ENCODE measurements around the gene ENPP1. TPM values are rescaled to one million over a fixed set of nuclear protein-coding genes. Genes with fewer than 3 reads are reported as not detected.

Gene ENPP1
- total and polyA plus RNA-seq, 4 donors: 1.3 to 35.2 (median 14.5) TPM

DNA sequence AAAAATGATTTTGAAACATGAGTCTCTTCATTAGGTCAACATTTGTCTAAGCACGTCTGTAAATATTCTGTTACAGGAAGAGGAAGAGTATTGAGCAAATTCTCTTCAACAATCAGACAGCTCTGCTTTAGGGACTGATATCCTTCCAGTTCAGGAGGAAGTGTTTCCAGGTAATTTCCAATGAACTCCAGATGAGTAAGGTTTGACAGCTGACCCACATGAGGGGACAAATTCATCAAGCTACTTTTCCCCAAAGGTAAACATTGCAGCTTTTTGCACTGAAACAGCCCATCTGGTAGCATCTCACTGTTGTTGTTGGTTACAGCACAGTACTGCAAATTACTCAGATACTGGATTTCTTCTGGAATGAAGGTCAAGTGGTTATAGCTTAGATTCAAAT lies 18.1 kb downstream of the ENPP1 start:
- DNase-seq (no peak), ATAC-seq (ENCODE audit: low FRiP score) (no peak)
- H3K27ac ChIP-seq (ENCODE audit: low read depth in 1 of 2, low read length in 2 of 2): no peak overlapping the region
- no peaks in the 10 kb centered on the region for H3K4me1 ChIP-seq (ENCODE audit: control insufficient read depth in 1 of 2, insufficient read depth in 2 of 2, low read length in 2 of 2)
- no peaks in the 10 kb centered on the region for H3K9me3 ChIP-seq (ENCODE audit: control insufficient read depth, low read length)
- H3K4me3 ChIP-seq (ENCODE audit: low read length in 2 of 2): no peak overlapping the region
- intact Hi-C loops (cut with DNase I): no loop called here
- 3 to 10% methylated on average over 1 of the region's 1 CpG for WGBS, 2 donors
- no peaks in the 10 kb centered on the region for H3K36me3 ChIP-seq (ENCODE audit: control insufficient read depth in 1 of 2, insufficient read depth in 2 of 2, low read length in 1 of 2)
- H3K27me3 ChIP-seq (ENCODE audit: control insufficient read depth in 1 of 2, insufficient read depth in 2 of 2, low read length in 1 of 2): no peaks in the 10 kb centered on the region

DNA sequence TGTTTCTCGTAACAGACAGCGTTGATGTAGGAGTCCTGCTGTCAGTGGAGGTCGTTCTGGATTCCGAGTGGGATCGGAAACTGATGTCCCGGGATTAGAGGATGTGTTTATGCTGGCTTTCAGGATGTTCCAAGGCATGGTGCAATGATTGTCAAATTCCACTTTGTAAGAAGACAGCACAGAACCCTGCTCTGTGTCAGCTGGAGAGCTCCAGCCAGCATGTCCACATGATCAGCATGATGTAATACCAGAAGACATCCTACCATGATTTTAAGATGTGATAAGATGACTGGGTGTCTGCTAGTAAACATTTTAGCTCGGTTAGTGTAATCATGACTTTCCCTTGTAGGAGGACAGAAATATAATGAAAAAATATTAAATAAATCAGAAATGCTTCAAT lies 20.3 kb downstream of the ENPP1 start:
- Histone ChIP-seq H3K27ac (ENCODE audit: low read depth in 1 of 2, low read length in 2 of 2) (peak overlapping the region in 1 of 2 donors; percentile 76), H3K4me3 (ENCODE audit: low read length in 2 of 2) (no peak overlapping the region), H3K9me3 (ENCODE audit: control insufficient read depth, low read length) (no peaks in the 10 kb centered on the region), H3K27me3 (ENCODE audit: control insufficient read depth in 1 of 2, insufficient read depth in 2 of 2, low read length in 1 of 2) (no peaks in the 10 kb centered on the region), H3K36me3 (ENCODE audit: control insufficient read depth in 1 of 2, insufficient read depth in 2 of 2, low read length in 1 of 2) (no peaks in the 10 kb centered on the region), H3K4me1 (ENCODE audit: control insufficient read depth in 1 of 2, insufficient read depth in 2 of 2, low read length in 2 of 2) (no peaks in the 10 kb centered on the region)
- 82 to 88% methylated on average over 7 of the region's 7 CpGs for WGBS, 2 donors
- ATAC-seq (ENCODE audit: low FRiP score) (no peak), DNase-seq (no peak)
- intact Hi-C loops (cut with DNase I): no loop called here

DNA sequence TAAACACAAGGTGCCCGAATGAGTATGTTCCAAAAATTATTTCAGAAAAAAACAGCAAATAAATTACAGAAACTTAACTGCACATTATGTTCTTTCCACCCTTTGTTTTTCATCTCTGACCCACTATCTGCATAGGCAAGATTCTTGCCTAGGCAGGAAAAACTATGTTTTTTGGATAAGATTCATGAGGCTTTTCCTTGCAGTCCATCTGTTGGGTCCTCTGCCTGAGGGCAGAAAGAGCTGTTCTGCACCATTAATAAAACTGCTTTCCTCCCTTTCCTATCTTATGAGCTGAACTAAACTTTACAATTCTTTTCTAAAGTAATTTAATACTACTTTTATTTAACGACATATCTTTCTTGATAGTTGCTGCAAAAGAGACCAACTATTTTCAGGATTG lies 21.1 kb downstream of the ENPP1 start:
- H3K4me1 ChIP-seq (ENCODE audit: control insufficient read depth in 1 of 2, insufficient read depth in 2 of 2, low read length in 2 of 2): no peaks in the 10 kb centered on the region
- ATAC-seq (ENCODE audit: low FRiP score) (no peak), DNase-seq (no peak)
- no peaks in the 10 kb centered on the region for H3K36me3 ChIP-seq (ENCODE audit: control insufficient read depth in 1 of 2, insufficient read depth in 2 of 2, low read length in 1 of 2)
- H3K27ac ChIP-seq (ENCODE audit: low read depth in 1 of 2, low read length in 2 of 2): no peak overlapping the region
- WGBS, 2 donors: 17 to 21% methylated on average over 2 of the region's 2 CpGs
- H3K9me3 ChIP-seq (ENCODE audit: control insufficient read depth, low read length): no peaks in the 10 kb centered on the region
- no peak overlapping the region for H3K4me3 ChIP-seq (ENCODE audit: low read length in 2 of 2)
- no peaks in the 10 kb centered on the region for H3K27me3 ChIP-seq (ENCODE audit: control insufficient read depth in 1 of 2, insufficient read depth in 2 of 2, low read length in 1 of 2)
- intact Hi-C loops (cut with DNase I): no loop called here

DNA sequence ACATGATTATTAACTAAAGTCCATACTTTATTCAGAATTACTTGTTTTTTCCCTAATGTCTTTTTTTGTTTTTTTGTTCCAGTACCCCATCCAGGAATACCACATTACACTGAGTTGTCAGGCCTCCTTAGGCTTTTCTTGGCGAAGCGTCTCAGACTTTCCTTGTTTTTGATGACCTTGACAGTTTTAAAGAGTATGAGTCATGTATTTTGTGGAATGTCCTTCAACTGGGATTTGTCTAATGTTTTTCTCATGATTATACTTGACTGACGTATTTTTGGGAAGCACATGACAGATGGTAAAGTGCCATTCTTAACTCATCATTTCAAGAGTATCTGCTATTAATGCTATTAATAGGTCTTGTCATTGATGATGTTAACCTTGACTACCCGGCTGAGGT lies 23.6 kb downstream of the ENPP1 start:
- Histone ChIP-seq H3K27ac (ENCODE audit: low read depth in 1 of 2, low read length in 2 of 2) (no peak overlapping the region), H3K4me1 (ENCODE audit: control insufficient read depth in 1 of 2, insufficient read depth in 2 of 2, low read length in 2 of 2) (no peaks in the 10 kb centered on the region), H3K36me3 (ENCODE audit: control insufficient read depth in 1 of 2, insufficient read depth in 2 of 2, low read length in 1 of 2) (no peaks in the 10 kb centered on the region), H3K9me3 (ENCODE audit: control insufficient read depth, low read length) (no peaks in the 10 kb centered on the region), H3K4me3 (ENCODE audit: low read length in 2 of 2) (no peak overlapping the region), H3K27me3 (ENCODE audit: control insufficient read depth in 1 of 2, insufficient read depth in 2 of 2, low read length in 1 of 2) (no peaks in the 10 kb centered on the region)
- ATAC-seq (ENCODE audit: low FRiP score) (peak; percentile 80), DNase-seq (no peak)
- intact Hi-C loops (cut with DNase I): loop anchor here in 1 of 2 donors (2.0 kb wide), 1 partner anchor 23 kb away; the partner anchor contains the start of gene ENPP1
- 5 to 6% methylated on average over 4 of the region's 4 CpGs for WGBS, 2 donors

DNA sequence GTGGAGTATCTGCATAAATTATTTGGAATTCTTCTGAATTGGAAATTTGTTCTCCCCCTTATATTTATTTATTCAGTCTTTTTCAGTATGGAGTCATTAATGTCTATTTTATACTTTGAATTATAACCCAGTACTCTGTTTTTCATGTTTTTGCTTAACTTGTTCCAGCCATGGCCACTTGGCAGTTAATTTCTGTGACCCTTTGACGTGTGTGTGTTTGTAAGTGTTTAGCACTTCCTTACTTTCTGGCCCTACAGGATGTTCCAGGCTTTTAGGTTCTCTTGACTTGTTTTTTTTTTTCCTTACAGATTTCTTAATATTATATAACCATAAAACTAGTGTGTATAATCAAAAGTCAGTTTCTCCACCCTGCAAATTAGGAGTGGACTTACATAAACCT lies 24.1 kb downstream of the ENPP1 start:
- ATAC-seq (ENCODE audit: low FRiP score): no peak
- no peaks in the 10 kb centered on the region for H3K9me3 ChIP-seq (ENCODE audit: control insufficient read depth, low read length)
- H3K36me3 ChIP-seq (ENCODE audit: control insufficient read depth in 1 of 2, insufficient read depth in 2 of 2, low read length in 1 of 2): no peaks in the 10 kb centered on the region
- intact Hi-C loops (cut with DNase I): loop anchor here in 1 of 2 donors (2.0 kb wide), 1 partner anchor 23 kb away; the partner anchor contains the start of gene ENPP1
- no peak overlapping the region for H3K4me3 ChIP-seq (ENCODE audit: low read length in 2 of 2)
- no peaks in the 10 kb centered on the region for H3K4me1 ChIP-seq (ENCODE audit: control insufficient read depth in 1 of 2, insufficient read depth in 2 of 2, low read length in 2 of 2)
- 5 to 6% methylated on average over 1 of the region's 1 CpG for WGBS, 2 donors
- H3K27ac ChIP-seq (ENCODE audit: low read depth in 1 of 2, low read length in 2 of 2): no peak overlapping the region
- no peaks in the 10 kb centered on the region for H3K27me3 ChIP-seq (ENCODE audit: control insufficient read depth in 1 of 2, insufficient read depth in 2 of 2, low read length in 1 of 2)
- no peak for DNase-seq

DNA sequence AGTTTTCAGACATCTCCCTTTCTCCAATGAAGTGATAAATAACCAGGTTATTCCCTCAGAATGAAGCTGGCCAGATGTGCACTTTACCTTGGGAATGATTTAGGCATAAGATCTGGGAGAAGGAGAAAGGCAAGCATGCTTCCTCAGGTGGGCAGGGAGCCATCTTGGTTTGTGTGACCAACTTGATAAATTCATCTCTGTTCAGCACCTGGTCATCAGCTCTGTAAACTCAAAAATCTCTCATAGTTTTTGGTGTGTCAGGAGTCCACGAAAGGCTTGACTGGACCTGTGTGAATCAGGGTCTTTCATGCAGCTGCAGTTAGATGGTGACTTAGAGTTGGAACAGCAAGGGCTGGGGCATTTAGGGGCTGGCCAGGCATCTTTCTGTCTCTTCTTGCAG lies 24.5 kb downstream of the ENPP1 start:
- H3K4me3 ChIP-seq (ENCODE audit: low read length in 2 of 2): no peak overlapping the region
- no peaks in the 10 kb centered on the region for H3K9me3 ChIP-seq (ENCODE audit: control insufficient read depth, low read length)
- no peaks in the 10 kb centered on the region for H3K4me1 ChIP-seq (ENCODE audit: control insufficient read depth in 1 of 2, insufficient read depth in 2 of 2, low read length in 2 of 2)
- ATAC-seq (ENCODE audit: low FRiP score) (no peak), DNase-seq (no peak)
- intact Hi-C loops (cut with DNase I): no loop called here
- H3K27me3 ChIP-seq (ENCODE audit: control insufficient read depth in 1 of 2, insufficient read depth in 2 of 2, low read length in 1 of 2): no peaks in the 10 kb centered on the region
- 88 to 96% methylated on average over 1 of the region's 1 CpG for WGBS, 2 donors
- H3K27ac ChIP-seq (ENCODE audit: low read depth in 1 of 2, low read length in 2 of 2): no peak overlapping the region
- no peaks in the 10 kb centered on the region for H3K36me3 ChIP-seq (ENCODE audit: control insufficient read depth in 1 of 2, insufficient read depth in 2 of 2, low read length in 1 of 2)

DNA sequence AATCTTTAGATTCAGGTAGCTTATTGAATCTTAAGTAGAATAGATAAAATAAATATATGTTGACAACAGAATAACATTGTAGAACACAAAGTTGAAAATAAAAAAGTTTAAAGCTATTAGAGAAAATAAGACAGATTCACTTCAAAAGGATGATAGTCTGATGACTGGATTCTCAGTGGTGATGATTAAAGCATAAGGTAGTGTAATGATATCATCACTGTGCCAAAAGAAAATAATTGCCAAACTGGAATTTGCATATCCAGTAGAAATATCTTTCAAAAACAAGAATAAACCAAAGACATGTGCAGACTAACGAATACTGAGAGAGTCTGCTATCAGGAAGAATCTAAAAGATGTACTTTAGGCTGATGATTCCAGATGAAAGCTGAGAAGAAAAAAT lies 30.2 kb downstream of the ENPP1 start:
- no peak for ATAC-seq (ENCODE audit: low FRiP score)
- DNase-seq: no peak
- intact Hi-C loops (cut with DNase I): no loop called here
- Histone ChIP-seq H3K27me3 (ENCODE audit: control insufficient read depth in 1 of 2, insufficient read depth in 2 of 2, low read length in 1 of 2) (no peaks in the 10 kb centered on the region), H3K27ac (ENCODE audit: low read depth in 1 of 2, low read length in 2 of 2) (no peak overlapping the region), H3K9me3 (ENCODE audit: control insufficient read depth, low read length) (no peaks in the 10 kb centered on the region), H3K36me3 (ENCODE audit: control insufficient read depth in 1 of 2, insufficient read depth in 2 of 2, low read length in 1 of 2) (no peaks in the 10 kb centered on the region), H3K4me3 (ENCODE audit: low read length in 2 of 2) (no peak overlapping the region), H3K4me1 (ENCODE audit: control insufficient read depth in 1 of 2, insufficient read depth in 2 of 2, low read length in 2 of 2) (no peaks in the 10 kb centered on the region)
- WGBS, 2 donors: 78 to 81% methylated on average over 1 of the region's 1 CpG

DNA sequence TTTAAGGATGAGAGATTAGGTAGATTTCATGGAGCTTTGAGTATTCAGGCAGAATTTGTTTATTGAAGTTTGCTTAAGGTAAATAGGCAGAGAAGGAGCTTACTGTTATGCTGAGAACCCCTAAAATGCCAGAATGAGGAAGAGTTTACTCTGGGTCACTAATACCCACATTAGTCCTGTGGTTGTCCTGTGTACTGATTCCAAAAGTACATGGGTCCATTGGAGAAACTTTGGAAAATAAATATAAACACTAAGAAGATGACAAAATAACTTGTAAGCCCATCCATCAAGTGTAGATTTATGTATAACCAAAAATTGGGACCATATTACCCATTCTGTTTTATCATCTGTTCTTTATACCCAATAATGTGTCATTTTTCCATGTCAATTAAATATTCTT lies 31.6 kb downstream of the ENPP1 start:
- DNase-seq: no peak
- no peak for ATAC-seq (ENCODE audit: low FRiP score)
- no peak overlapping the region for H3K4me3 ChIP-seq (ENCODE audit: low read length in 2 of 2)
- H3K27me3 ChIP-seq (ENCODE audit: control insufficient read depth in 1 of 2, insufficient read depth in 2 of 2, low read length in 1 of 2): no peaks in the 10 kb centered on the region
- H3K27ac ChIP-seq (ENCODE audit: low read depth in 1 of 2, low read length in 2 of 2): no peak overlapping the region
- H3K36me3 ChIP-seq (ENCODE audit: control insufficient read depth in 1 of 2, insufficient read depth in 2 of 2, low read length in 1 of 2): no peaks in the 10 kb centered on the region
- intact Hi-C loops (cut with DNase I): no loop called here
- no peaks in the 10 kb centered on the region for H3K4me1 ChIP-seq (ENCODE audit: control insufficient read depth in 1 of 2, insufficient read depth in 2 of 2, low read length in 2 of 2)
- H3K9me3 ChIP-seq (ENCODE audit: control insufficient read depth, low read length): no peaks in the 10 kb centered on the region

DNA sequence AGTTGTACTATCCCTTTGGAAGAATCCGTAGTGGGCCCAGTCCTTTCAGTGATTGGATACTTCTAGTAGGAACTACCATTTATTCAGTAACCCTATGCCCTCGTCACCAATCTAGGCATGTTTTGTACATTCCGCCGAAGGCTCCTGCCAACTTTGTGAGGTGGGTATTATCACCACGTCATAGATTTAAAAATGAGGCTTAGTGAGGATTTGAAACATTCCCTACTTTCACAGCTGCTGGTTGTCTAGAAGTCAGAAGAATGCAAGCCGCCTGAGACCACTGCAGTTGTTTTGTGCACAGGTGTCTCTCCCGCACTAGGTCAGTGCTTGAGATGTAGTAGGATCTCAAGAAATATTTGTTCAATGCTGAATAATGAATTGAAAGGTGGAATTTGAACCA lies 32.6 kb downstream of the ENPP1 start:
- WGBS, 2 donors: 90 to 92% methylated on average over 7 of the region's 7 CpGs
- Histone ChIP-seq H3K4me1 (ENCODE audit: control insufficient read depth in 1 of 2, insufficient read depth in 2 of 2, low read length in 2 of 2) (no peaks in the 10 kb centered on the region), H3K27ac (ENCODE audit: low read depth in 1 of 2, low read length in 2 of 2) (no peak overlapping the region), H3K4me3 (ENCODE audit: low read length in 2 of 2) (no peak overlapping the region), H3K36me3 (ENCODE audit: control insufficient read depth in 1 of 2, insufficient read depth in 2 of 2, low read length in 1 of 2) (no peaks in the 10 kb centered on the region), H3K27me3 (ENCODE audit: control insufficient read depth in 1 of 2, insufficient read depth in 2 of 2, low read length in 1 of 2) (no peaks in the 10 kb centered on the region), H3K9me3 (ENCODE audit: control insufficient read depth, low read length) (no peaks in the 10 kb centered on the region)
- intact Hi-C loops (cut with DNase I): no loop called here
- ATAC-seq (ENCODE audit: low FRiP score): no peak
- no peak for DNase-seq

Measured in aorta (tissue), 5 donors.